Measurements from ENCODE around the gene DIABLO. TPM values are rescaled to one million over a fixed set of nuclear protein-coding genes. Genes with fewer than 3 reads are reported as not detected.

DIABLO gene
- total RNA-seq, 1 donor from 2014 or later, result 57.6 TPM

DNA sequence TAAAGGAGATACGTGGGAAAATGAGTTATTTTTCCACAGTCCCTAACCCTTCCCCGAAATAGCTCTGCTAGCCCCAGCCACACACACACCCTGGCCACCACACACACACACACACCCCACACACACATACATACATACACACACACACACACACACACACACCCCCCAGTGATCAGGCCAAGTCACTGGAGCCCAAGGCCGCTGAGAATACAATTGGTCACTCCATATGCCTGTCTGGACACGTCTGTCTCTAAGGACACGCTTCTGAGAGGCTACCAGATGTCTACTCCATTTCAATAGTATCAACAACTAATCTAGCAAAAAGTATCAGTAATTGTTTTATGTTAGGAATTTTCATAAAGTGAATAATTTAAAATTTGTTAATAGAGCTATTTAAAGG is 13.0 kb upstream of the DIABLO start:
- TF ChIP-seq, protein P1, sequence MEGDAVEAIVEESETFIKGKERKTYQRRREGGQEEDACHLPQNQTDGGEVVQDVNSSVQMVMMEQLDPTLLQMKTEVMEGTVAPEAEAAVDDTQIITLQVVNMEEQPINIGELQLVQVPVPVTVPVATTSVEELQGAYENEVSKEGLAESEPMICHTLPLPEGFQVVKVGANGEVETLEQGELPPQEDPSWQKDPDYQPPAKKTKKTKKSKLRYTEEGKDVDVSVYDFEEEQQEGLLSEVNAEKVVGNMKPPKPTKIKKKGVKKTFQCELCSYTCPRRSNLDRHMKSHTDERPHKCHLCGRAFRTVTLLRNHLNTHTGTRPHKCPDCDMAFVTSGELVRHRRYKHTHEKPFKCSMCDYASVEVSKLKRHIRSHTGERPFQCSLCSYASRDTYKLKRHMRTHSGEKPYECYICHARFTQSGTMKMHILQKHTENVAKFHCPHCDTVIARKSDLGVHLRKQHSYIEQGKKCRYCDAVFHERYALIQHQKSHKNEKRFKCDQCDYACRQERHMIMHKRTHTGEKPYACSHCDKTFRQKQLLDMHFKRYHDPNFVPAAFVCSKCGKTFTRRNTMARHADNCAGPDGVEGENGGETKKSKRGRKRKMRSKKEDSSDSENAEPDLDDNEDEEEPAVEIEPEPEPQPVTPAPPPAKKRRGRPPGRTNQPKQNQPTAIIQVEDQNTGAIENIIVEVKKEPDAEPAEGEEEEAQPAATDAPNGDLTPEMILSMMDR (conservative IDR thresholded peaks at IDR 0.05), result no peak
- Mint-ChIP-seq H3K27ac (no peak overlapping the region), H3K27me3 (no peaks in the 10 kb centered on the region), H3K4me3 (no peak overlapping the region), H3K36me3 (peaks cover 13% of the 10 kb centered on the region), H3K4me1 (ENCODE audit: unreplicated experiment) (no peaks in the 10 kb centered on the region), H3K9me3 (no peaks in the 10 kb centered on the region)
- no peak for DNase-seq (ENCODE audit: extremely low spot score, unreplicated experiment)

DNA sequence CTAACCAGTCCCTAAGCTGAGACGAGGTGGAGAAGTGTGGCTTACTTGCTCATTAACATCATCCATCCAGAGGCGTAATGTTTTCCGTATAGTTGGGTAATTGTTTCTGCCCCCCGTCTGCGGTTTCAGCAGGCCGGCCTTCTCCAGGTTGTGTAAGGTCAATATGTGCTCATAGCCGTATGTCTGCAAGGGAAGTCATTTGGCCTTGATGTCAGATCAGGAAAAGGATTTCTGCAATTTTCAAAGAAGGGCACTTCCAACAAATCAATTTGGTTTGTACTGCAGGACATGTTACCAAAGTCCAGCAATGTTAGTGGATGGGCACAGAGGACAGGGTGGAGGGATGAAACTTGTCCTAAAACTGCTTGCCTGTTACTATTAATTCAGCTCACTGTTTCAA is 9.9 kb upstream of the DIABLO start:
- H3K27me3 Mint-ChIP-seq, result no peaks in the 10 kb centered on the region
- H3K36me3 Mint-ChIP-seq, result peaks cover 13% of the 10 kb centered on the region
- DNase-seq (ENCODE audit: extremely low spot score, unreplicated experiment), result no peak
- TF ChIP-seq, protein P1 (conservative IDR thresholded peaks at IDR 0.05), result no peak
- H3K27ac Mint-ChIP-seq, result no peak overlapping the region
- no peaks in the 10 kb centered on the region for H3K4me1 Mint-ChIP-seq (ENCODE audit: unreplicated experiment)
- H3K4me3 Mint-ChIP-seq, result no peak overlapping the region
- no peaks in the 10 kb centered on the region for H3K9me3 Mint-ChIP-seq

DNA sequence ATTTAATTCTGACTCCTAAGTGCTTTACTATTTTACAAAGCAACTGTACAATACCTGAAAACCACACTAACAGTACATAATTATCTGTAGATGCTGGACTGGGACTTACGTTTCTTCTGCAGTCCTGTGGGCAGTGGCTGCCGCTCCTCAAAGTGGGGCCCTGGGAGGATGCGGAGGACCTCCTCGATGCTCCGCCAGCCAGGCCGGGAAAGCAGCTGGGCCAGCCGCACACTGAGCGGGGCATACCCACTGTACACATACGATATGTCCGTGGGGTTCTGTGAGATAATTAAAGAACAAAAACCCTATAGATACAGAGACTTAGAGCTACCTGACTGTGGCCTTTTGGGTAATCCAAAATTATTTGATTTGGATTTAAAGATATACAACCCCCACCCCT is 6.8 kb upstream of the DIABLO start:
- H3K27ac Mint-ChIP-seq, result no peak overlapping the region
- no peaks in the 10 kb centered on the region for H3K4me1 Mint-ChIP-seq (ENCODE audit: unreplicated experiment)
- H3K4me3 Mint-ChIP-seq, result no peak overlapping the region
- no peaks in the 10 kb centered on the region for H3K27me3 Mint-ChIP-seq
- H3K9me3 Mint-ChIP-seq, result no peaks in the 10 kb centered on the region
- peaks cover 3% of the 10 kb centered on the region for H3K36me3 Mint-ChIP-seq
- TF ChIP-seq, protein P1 (conservative IDR thresholded peaks at IDR 0.05), result no peak
- no peak for DNase-seq (ENCODE audit: extremely low spot score, unreplicated experiment)

DNA sequence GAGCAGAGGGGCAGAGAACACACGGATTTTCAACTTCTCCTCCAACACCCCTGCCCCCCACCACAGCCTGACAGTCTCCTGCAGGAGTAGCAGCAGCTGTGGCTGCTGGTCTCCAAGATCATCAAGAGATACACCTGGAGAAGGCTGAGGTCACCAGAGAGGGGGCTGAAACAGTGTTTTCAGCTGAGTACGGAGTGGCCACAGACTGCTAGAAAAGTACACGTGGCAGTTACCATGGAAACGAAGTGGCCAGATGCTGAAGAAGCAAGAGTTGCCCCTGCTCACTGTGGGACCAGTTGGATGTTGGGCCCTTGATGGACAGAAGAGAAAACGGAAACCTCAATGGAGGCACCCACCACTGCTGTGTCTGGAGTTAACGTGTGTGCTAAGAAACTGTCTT is 4.9 kb upstream of the DIABLO start:
- no peak overlapping the region for H3K27ac Mint-ChIP-seq

GRCh38 chr12:122228092-122228491 is 2.2 kb upstream of the DIABLO start:
- H3K9me3 Mint-ChIP-seq, result no peaks in the 10 kb centered on the region

More for the DNA sequence above, 4.9 kb upstream of the DIABLO start:
- peaks cover 3% of the 10 kb centered on the region for H3K36me3 Mint-ChIP-seq
- no peaks in the 10 kb centered on the region for H3K27me3 Mint-ChIP-seq
- TF ChIP-seq, protein P1 (conservative IDR thresholded peaks at IDR 0.05), result no peak
- no peak for DNase-seq (ENCODE audit: extremely low spot score, unreplicated experiment)
- no peak overlapping the region for H3K4me3 Mint-ChIP-seq
- no peaks in the 10 kb centered on the region for H3K9me3 Mint-ChIP-seq
- H3K4me1 Mint-ChIP-seq (ENCODE audit: unreplicated experiment), result no peaks in the 10 kb centered on the region

More at GRCh38 chr12:122228092-122228491, 2.2 kb upstream of the DIABLO start:
- H3K36me3 Mint-ChIP-seq, result peaks cover 11% of the 10 kb centered on the region
- peaks cover 10% of the 10 kb centered on the region for H3K4me1 Mint-ChIP-seq (ENCODE audit: unreplicated experiment)
- H3K27me3 Mint-ChIP-seq, result no peaks in the 10 kb centered on the region
- H3K27ac Mint-ChIP-seq, result no peak overlapping the region
- TF ChIP-seq, protein P1 (conservative IDR thresholded peaks at IDR 0.05), result no peak
- H3K4me3 Mint-ChIP-seq, result no peak overlapping the region
- no peak for DNase-seq (ENCODE audit: extremely low spot score, unreplicated experiment)

Data from type B pancreatic cell (in vitro differentiated cells).